T-helper 22 cell (primary cell): ENCODE results near the gene ENTREP3.
"Not testable (repeated sequence)": the region's sequence is repeated elsewhere in the genome, so short reads cannot be mapped to it uniquely, and the experiment has no call there.

Source experiments
- DNase-seq: peaks from one replicate; pipeline ENCODE4 v3.0.0-alpha.2; 2020; ENCODE audit warnings: low read depth

ENTREP3 gene

DNA sequence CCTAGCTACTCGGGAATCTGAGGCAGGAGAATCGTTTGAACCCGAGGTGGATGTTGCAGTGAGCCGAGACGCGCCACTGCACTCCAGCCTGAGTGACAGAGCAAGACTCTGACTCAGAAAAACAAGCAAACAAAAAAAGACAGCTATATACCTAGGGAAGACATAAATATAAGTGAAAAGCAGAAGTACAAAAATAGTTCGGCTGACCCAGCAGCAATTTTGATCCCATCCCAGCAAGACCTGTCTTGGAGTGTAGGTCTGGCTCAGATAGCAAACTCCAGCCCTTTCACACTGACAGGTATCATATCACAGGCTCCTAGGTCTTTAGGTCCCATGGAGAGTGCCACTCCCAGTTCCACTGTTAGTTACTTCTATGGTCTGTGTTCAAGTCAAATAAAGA lies 32.2 kb downstream of the ENTREP3 start:
- DNase-seq: no peak

DNA sequence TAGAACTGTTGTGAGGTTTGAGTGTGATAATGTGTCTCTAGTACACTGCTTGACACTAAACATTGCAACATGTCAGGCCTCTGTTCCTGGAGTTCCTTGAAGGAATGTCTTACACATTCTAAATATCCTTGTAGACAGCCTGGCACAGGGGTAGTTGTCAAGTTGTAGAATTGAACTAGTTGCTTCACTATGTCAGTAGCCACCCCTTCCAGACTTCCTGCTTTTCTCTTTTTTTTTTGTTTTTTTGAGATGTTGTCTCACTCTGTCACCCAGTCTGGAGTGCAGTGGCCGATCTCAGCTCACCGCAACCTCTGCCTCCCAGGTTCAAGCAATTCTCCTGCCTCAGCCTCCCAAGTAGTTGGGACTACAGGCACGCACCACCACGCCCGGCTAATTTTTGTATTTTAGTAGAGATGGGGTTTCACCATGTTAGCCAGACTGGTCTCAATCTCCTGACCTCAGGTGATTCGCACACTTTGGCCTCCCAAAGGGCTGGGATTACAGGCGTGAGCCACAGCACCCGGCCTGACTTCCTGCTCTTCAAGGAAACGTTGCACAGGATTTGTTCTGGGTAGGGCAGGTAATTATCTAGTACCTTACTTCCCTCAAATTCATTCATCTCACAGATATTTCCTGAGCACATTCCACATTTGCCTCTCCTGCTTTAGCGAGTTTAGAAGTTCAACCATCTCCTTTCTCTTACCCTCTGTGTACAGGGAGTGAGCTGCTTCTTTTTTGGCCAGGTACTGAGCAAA lies 34.9 kb downstream of the ENTREP3 start:
- not testable (repeated sequence) for DNase-seq

DNA sequence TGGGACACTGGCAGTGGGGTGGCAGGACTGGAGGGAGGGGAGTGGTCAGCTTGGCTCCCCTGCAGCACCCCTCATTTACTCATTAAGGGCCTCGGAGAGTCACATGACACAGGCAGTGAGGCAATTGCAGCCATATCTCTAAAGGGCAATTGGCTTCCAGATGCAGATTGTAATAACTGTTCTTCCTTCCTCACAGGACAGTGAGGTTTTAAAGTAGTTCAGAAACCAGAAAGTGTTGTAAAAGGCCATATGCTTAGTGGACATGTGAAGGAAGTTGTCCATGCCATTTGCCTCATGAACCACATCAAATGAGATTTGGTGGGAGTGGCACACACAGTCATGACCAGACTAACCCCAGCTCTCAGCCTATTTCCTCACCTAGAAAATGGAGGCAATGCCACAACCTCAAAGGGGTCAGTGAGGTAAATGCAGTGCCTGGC lies 35.7 kb downstream of the ENTREP3 start:
- no peak for DNase-seq

DNA sequence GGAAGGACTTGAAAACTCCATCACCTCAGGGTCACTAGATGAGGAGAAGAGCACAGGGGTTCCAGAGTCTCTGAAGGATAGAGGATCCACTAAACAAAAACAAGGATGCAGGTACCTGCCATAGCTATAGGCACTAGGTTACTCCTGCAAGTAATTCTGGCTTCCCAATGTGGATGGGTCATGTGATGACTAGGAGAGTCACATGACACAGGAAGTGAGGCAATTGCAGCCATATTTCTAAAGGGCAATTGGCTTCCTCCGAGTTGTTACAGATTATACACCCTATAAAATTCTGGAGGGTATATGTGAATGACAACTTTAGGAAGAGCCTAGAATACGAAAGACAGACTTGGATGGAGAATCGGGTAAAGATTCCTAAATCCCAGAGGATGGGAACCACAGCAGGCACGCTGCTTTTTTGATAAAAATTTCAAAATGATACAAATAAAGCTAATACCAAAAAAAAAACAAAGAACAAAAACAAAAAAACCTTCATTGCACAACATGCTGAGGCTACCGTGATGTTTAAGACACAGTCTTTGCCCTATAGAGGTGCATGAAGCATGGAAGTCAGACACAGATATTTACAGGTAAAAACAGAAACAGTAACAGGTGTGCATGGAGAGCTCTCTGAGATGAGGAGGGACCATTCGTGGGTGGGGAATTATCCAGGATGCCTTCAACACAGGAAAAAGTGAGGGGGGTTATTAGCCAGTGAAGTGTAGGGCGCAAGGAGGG lies 36.3 kb downstream of the ENTREP3 start:
- no peak for DNase-seq

DNA sequence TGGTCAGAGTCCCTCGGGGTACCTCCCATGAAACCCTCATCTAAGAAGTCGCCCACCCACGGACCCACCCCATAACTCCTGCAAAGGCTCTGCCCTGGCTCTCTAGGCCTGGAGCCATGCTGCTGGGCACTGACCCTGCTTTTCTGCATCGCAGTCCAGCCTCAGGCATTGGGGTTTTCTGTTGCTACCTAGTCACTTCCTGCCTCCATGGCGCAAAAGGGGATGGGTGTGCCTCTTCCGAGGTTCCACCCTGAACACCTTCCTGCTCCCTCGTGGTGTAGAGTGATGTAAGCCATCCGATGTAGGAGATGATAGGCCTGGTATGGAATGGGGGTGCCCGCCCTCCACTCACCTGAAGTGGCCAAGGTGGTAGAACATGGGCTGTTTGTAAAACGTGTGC lies 40.6 kb downstream of the ENTREP3 start:
- DNase-seq: not testable (repeated sequence)

DNA sequence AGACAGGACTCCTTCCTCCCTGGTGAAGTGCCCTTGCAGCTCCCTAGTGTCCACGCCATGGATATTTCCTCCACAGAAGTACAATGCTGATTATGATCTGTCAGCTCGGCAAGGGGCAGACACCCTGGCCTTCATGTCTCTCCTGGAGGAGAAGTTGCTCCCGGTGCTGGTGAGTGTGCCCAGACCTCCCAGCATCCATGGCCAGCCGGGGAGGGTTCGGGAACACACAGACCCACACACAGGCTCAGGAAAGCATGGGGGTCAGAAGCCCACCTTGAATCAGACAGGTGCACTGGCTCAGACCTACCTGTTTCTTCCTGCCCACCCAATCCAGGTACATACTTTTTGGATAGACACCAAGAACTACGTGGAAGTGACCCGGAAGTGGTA lies 43.2 kb downstream of the ENTREP3 start:
- not testable (repeated sequence) for DNase-seq

DNA sequence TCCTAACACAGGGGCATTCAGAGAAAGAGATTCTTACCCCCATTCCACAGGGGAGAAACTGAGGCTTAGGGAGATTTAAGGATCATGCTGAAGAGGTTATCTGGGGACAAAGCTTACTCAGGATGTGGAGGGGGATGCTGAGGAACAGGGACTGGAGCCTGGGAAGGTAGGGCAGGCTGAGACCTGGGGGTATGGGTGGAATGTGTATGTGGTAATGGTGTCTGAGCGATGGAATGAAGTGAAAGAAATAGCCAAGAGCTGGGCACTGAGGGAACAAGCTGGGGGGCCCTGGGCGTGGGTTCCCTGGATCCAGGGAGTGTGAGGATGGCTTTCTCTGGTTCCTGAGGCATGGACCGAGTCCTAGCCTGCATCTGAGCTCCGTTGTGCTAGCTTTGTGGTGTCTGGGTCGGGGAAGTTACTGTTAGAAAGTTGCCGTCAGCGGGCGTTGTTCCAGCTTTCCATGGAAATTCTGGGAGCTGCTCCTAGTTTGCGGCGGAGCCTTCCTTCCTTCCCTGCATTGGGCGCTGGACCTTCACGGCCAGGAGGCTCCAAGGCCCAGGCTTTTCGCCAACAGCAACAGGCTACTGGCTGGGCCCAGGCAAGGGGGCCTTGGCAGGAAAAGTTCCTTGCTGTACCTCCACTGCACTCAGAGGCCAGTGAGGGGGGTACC lies 43.8 kb downstream of the ENTREP3 start:
- DNase-seq: not testable (repeated sequence)

DNA sequence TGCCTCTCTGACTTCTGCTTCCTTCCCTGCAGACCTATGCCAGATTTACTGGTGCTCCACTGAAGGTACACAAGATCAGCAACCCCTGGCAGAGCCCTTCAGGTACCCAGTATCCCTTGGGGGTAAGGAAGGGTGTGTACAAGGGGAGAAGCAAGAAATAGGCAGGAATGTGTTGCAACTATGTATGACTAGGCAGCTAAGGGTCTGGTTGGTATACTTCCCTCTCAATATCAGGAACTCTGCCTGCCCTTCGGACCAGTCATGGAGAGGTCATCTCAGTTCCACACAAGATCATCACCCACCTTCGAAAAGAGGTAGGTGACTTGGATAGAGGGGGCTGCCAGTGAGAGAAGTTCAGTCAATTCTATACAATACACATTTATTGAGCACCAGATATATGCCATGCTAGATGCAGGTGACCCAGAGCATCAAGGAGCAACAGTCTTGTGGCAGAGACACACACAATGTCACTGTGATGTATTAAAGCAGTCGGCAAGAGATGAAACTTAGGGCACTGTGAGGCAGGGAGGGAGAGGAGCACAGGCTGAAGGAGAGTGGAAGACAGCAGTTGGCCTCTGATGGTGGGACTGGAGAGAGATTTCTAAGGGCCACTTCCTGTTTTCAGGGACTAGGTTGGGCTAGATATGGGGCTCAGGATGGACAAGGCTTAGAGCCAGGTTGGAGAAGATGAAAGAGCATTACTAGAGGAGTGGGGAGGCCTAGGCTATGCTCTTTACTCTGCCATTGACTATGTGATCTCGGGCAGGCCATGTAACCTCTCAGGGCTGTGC lies 44.8 kb downstream of the ENTREP3 start:
- no peak for DNase-seq

DNA sequence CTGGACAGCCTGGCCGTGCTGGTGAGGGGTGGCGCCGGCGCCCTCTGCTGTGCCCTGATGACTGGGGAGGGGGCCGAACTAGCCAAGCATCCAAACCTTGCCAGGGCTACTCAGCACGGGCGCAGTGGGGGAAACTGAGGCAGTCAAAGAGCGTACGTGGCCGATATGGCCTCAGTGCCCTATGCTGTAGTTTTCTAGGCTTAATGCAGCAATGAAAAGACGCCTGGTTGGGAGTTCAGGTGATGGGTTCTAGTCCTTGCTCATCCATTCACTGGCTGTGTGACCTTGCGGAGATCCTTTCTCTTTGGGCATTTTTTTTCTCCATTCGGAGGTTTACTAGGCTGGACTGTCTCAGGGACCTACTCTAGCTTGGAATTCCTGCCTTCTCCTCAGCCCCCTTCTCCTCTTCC lies 46.0 kb downstream of the ENTREP3 start:
- no peak for DNase-seq

DNA sequence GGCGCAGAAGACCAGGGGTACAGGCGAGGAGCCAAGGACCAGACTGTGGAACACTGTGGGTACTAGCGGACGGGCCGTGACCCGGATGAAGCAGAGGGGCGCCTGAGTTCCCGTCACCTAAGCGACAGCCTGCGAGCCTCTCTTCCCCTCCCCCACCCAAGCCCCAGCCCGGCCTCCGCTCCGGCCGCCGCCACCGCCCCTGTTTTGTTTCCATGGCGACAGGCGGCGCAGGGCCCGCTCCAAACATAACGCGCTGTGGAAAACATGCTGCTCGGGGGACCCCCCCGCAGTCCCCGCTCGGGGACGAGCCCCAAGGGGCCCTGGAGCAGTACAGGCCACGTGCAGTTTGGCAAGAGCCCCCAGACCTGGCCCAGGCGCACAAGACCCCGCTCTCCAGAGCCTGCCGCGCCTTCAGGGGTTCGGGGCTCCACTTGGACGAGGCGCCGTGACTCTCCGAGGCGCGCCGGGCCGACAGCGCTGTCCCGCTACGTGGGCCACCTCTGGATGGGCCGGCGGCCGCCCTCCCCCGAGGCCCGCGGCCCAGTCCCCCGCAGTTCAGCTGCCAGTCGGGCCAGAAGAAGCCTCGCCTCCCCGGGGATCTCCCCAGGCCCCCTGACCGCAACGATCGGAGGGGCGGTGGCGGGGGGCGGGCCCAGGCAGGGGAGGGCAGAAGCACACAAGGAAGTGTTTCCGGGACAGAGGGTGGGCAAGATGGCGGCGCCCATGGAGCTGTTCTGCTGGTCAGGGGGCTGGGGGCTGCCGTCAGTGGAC lies 46.6 kb downstream of the ENTREP3 start, which contains the start of gene MTX1:
Gene MTX1, plus strand, starts transcription at position 155 of the 771 bp plus-strand sequence. Its CDS starts 110 bp downstream, at position 265.
- peak; percentile 89 for DNase-seq

DNA sequence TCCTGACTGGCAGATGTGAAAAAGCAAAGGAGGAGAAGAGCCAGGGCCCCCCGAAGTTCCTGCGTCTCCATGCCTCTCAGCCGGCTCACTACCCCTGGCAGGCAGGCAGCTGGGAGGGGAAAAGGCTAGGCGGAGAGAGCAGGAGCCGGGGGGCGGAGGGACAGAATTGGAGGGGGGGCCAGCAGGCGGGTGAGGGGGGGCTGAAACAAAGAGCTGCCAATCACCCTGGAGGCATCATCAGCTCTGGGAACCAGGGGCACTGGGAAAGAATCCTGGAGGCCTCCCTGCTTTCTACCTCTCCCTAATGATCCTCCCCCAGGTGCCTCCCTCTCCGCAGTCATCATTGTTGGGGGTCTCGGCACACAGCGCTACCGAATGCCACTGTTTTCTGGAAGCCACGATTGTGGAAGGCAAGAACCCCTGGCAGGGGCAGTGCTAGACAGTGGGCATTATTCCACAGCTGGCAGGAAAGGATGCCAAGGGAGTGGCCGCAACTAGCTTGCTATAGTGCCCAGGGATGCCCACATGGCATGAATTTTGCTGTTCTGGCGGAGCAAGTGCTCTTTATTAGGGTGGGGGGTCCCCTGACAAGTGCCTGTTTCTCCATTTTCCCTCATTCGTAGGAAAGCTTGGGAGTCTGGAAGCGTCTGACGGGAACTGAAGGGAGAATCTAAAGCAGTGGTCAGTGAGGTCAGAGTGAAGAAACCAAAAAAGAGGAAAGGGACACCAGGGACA lies 47.3 kb downstream of the ENTREP3 start, which contains the start of gene THBS3:
Gene THBS3, minus strand, starts transcription at position 92 of the 735 bp plus-strand sequence. Its CDS starts 21 bp downstream, at position 71.
- no peak for DNase-seq

DNA sequence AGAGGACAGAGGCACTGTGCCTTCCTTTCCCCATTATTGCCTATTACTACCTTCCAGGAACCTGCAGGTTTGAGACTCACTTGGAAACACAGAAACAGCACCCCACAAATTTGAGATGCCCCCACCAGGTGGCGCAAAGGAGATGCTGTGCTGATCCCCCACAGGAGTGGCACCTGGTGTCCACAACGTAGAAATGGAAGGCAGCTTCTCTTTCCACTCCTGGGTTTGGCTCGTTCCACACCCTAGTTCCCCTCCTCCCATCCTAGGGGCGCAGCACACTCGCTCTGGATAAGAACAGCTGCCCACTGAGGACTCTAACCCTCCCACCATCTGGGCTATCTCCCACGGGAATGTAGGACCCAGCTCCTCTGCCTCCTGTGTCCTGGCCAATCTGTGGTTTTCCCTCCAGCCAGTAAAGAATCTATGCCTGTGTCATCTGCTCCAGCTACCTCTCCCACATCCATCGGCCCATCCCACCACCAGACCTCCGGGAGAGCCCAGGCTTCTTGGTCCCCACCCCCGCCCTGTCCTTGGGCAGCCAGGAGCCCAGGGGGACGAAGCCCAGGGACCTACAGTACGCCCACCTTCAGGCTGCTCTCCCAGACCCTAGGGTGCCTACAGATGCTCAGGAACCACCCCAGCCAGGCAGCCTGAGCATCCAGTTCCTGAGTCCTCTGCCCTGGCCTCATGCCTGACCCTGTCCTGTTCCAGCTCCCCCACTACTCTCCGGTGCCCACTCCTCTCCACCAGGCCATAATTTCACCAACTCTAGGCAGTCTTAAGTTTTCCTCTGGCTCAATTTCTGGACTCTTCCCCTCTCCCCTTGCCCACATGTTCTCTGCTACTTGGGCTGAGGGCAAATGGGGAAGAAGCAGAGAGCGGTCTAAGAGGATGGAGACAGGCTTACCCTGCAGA lies 48.1 kb downstream of the ENTREP3 start:
- peak; percentile 71 for DNase-seq

DNA sequence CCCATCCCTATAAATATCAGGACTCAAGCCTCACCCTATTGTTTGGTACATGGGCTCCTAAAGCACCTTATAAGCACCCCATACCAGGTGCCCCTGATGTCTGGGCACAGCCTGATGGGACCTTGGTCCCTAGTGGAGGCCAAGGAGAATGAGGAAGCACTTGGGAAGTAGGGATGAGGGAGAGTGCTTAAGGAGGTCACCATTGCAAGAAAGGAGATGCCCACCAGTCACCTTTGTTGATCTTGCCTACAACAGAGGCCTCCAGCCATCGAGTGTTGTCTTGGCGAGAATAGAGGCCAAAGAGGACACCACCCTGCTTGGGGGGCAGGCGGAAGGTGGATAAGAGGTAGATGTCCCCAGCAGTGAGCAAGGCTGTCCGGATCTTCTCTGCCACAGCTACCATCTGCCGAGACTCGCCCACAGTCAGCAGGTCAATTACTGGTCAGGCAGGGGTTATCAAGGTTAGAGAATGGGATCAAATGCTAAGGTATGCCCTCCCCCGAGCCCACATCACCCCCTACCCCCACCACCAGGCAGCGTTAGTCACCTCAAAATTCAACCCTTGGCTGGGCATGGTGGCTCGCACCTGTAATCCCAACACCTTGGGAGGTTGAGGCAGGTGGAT lies 49.2 kb downstream of the ENTREP3 start:
- no peak for DNase-seq

DNA sequence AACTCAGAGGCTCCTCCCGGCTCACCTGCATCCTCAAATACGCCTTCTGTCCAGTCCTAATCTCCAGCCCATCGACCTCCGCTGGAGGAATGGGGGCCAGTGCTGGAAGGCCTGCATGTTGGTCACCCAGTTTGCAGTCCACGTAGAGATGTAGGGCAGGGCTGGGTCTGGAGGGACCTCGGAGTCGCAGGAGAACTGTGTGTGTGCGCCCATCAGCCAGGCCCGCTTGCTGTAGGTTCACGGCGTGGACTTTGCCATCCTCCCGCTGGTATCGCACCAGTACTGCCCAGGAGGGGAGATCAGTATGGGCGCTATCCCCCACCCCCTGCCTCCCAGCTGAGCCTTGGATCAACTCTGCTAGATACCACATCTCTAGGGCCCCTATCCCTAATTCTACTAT lies 50.2 kb downstream of the ENTREP3 start:
- DNase-seq: no peak

DNA sequence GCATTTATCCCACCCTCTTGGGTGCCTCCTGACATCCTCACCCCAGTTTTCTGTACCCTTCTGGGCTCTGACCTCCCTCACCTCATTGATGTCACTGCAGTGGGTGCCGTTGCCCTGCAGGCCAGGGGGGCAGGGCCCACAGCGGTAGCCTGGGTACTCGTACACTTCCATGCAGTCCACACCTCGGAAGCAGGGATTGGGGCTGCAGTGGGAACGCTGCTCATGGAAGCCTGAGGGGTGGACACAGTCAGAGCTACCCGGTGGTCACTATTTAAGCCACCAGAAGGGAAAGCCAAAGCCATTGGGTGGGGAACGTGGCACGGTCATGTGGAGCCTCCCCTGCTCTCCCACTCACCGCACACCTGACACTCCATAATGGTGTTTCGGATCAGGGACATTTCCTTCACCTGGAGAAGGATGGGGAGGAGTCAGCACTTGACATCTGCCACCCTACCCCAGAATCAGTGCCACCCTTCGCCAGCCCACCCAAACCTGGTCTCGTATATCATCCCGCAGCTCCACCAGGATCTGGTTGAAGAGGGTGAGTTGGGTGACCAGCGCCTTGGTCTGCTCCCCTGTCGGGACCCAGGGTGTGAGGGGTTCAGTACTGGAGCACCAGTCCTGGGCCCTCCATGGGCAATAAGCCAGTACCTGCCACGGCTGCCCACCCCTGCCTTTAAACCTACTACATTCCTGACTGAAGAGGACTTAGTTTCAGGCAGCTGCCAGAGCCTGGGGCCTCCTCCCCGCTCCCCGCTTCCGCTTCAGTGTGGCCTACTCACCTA lies 52.4 kb downstream of the ENTREP3 start:
- no peak for DNase-seq

DNA sequence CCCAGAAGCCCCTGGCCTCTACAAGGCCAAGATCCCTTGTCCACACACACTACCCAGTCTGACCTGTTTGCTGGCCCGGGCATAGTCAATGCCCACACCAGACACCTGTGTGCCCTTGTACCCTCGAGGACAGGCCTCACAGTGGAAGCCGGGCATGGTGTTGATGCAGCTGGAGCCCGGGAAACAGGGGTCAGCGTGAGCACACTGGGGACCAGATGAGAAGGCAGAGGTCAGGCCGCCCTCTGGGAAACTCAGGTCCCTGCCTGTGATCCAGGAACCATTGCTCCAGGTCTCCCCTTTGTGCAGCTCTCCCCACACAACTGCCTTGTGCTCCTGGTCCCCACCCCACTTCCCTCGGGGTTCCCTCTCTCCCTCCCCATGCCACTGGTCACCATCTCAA lies 53.1 kb downstream of the ENTREP3 start:
- DNase-seq: no peak

DNA sequence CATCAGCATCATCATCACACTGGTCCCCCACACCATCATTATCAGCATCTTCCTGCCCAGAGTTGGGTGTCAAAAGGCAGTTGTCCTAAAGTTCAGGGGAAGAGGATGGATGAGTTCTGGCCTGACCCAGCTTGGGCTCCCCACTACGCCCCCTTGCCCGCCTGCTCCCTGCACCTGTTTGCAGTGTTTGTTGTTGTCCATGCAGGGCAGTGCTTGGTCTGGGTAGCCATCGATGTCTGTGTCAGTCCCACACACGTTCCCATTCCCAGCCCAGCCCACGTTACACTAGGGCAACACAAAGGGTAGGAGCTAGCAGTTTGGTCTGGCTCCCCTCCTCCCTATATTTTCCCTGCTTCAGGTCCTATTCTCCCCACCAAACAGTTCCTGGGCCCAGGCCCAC lies 54.4 kb downstream of the ENTREP3 start:
- no peak for DNase-seq

DNA sequence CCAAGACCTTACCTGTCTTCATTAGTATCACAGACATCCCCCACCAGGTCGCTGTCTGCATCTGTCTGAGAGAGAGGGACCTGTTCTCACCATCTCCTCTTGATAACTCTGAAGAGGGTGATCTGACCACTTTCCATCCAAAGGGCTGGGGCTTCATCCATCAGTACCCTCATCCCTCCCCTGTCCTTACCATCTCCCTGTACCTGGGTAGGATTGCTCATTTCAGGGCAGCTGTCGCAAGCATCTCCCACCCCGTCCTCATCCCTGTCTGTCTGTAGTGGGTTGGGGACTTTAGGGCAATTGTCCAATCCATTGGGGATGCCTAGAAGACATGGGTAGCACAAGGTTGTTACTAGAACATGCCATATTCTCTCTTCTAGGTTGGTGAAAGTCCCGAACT lies 55.5 kb downstream of the ENTREP3 start:
- no peak for DNase-seq
